Kasumi-1 (cell line): ENCODE measurements around the gene OR10P1.
"Not testable (repeated sequence)": the region's sequence is repeated elsewhere in the genome, so short reads cannot be mapped to it uniquely, and the experiment has no call there.

Experiments used
- DNase-seq, 2 experiments: peaks; one replicate each; lab custom pipeline; 2025; lab: John Stamatoyannopoulos, UW

Gene OR10P1, protein sequence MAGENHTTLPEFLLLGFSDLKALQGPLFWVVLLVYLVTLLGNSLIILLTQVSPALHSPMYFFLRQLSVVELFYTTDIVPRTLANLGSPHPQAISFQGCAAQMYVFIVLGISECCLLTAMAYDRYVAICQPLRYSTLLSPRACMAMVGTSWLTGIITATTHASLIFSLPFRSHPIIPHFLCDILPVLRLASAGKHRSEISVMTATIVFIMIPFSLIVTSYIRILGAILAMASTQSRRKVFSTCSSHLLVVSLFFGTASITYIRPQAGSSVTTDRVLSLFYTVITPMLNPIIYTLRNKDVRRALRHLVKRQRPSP

DNA sequence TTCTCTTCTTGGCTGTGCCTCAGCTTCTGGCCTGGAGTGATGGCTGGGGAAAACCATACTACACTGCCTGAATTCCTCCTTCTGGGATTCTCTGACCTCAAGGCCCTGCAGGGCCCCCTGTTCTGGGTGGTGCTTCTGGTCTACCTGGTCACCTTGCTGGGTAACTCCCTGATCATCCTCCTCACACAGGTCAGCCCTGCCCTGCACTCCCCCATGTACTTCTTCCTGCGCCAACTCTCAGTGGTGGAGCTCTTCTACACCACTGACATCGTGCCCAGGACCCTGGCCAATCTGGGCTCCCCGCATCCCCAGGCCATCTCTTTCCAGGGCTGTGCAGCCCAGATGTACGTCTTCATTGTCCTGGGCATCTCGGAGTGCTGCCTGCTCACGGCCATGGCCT lies at the start of gene OR10P1:
Gene OR10P1, plus strand, starts transcription at position 40 of the 400 bp plus-strand sequence. Its CDS starts 0 bp downstream, at position 40.
- no peak for DNase-seq

DNA sequence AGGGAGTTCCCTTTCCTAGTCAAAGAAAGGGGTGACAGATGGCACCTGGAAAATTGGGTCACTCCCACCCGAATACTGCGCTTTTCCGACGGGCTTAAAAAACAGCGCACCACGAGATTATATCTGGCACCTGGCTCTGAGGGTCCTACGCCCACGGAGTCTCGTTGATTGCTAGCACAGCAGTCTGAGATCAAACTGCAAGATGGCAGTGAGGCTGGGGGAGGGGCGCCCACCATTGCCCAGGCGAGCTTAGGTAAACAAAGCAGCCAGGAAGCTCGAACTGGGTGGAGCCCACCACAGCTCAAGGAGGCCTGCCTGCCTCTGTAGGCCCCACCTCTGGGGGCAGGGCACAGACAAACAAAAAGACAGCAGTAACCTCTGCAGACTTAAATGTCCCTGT lies 46.5 kb upstream of the OR10P1 start:
- DNase-seq, result not testable (repeated sequence)

DNA sequence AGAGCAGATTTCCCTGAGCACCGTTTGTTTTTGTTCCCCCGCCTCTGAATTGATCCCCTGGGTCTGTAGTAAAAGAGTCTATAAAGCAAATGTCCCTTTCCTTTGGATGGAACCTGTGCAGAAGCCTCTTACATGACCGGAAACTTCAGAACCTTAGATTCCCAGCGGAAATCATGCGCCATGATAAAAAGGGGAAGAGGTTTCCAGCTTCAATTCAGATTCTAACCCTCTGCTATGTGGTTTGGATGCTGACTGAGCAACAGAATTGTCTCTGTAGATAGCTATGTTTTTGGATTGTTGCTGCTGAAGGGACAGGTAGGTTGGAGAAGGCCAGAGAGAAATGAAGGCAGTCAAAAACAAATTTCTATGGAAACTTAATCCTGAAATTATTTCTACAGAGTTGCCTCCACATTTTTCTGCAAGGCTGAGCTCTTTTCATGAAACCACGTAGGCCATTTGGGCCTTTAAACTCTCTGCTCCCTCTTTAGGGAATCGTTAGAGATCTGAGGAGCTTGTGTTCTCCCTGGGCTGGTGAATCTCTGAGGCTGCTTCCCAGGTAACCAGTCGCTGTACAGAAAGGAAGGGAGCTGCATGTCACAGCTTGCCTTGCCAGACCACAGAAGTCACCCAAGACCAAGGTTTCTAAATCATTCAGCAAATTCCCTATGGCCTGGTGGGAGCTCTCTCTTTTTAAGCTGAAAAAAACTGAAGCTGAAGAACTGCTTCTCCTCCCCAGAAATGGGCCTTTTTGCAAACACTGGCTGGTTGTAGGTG lies 28.7 kb upstream of the OR10P1 start:
- no peak for DNase-seq

DNA sequence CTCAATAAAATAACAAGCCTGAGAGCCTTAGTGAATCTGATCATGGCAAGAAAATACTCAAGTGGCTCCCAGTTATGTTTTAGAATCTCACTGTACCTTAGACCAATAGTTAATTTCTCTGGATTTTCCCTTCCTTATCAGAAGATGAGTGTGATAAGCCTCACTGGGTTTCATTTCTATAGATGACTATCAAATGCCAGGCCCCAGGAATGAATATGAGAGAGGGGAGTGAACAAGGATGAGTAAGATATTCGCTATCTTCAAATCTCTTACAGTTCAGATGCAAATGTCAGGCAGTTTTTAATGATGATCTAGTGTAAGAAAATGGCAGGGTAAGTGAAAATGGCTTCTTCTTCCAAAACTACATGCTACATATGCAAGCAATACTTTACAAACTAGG lies 26.1 kb upstream of the OR10P1 start:
- no peak for DNase-seq

DNA sequence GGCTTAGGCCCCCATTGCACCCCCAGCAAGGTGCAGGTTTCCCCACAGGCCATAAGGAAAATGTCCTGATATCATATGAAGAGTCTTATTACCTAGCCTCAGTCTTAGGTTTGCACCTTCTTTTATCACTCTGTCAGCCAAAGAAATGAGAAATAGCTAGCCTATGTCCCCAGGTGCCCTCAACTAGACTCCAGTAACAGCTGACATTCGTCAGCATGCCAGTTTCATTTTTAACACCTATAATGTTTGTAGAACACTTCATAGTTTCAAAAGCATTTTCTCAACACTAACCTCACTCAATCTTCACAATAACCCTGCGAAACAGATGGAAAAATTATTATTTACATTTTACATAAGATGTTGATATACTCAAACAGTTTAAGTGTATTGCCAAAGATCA lies 24.0 kb upstream of the OR10P1 start:
- no peak for DNase-seq

DNA sequence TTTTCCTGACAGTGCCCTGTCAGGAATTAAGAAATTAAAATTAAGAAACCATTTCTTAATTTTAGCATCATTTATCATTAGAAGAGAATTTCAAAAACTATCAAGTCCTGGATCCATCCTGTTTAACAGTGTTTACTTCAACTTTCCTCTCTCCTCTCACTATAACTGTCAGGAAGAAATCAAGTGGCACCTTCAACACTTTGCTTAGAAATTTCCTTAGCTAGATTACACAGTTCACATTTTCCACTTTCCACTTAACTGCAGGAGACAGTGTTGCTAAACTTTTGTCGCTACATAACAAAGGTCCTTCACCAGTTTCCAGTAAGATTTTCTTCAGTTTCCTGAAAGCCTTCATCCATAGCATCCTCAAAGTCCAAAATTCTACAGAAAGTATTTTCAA lies 21.9 kb upstream of the OR10P1 start:
- DNase-seq, result no peak

DNA sequence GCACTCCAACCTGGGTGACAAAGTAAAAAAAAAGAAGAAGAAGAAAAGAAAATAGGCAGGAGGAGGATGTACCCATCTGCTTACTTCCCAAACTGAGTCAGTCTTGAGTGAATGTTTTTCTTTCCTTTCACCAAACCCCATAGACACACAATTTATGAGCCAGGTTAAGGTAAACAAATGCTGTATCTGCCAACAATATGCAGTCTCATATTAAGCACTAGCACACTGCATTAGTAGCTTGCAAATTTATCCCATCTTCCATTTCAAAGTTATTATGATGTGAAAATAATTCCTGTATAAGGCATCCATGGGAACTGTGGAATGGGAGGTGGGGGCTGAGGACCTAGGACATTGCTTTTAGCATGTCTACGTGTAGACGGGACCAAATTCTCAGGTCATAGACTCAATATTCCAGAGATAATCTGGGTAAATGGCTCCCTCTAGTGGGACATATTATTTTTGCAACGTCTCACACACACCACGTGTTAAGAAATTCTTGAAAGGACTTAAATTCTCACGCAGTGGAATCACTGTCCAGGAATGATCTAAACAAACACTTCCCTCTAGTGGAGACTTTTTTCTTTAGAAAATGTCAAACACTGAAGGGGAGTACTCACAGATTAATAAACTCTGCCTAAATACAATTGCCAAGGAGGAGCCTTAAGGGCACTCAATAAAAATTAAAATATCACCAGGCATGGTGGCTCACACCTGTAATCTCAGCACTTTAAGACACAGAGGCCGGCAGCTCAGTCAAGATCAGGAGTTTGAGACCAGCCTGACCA lies 17.1 kb upstream of the OR10P1 start:
- peak; percentile 86 to 90 for DNase-seq

DNA sequence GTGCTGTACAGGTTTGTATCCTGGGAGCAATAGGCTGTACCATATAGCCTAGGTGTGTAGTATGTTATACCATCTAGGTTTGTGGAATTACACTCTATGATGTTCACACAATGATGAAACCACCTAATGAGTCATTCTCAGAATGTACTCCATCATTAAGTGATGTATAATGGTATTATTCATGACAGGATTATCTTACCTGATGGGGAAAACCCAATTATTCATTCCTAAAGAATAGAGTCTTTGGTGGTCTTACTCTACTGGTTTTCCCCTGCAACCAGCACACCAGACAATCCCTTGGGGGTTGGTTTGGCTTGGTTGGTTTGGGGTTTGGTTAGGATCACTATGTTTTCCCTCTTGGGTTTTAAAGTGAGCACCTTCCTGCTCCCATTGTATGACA lies 12.6 kb upstream of the OR10P1 start:
- DNase-seq, result no peak

DNA sequence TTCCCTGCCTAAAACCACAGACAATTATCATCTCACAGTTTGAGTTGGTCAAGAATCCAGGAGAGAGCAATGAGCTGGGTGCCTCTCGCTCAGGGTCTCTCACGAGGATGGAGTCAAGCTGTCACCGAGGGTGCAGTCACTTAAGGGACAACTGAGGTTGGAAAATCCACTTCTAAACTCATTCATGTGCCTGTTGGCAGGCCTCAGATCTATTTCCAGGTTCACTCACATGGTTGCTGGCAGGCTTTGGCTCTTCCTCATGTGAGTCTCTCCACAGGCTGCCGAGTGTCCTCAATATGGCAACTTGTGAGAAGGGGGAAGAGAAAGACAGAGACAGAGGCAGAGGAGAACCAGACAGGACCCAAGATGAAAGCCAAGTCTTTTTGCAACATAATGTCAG lies 10.5 kb upstream of the OR10P1 start:
- DNase-seq, result no peak

DNA sequence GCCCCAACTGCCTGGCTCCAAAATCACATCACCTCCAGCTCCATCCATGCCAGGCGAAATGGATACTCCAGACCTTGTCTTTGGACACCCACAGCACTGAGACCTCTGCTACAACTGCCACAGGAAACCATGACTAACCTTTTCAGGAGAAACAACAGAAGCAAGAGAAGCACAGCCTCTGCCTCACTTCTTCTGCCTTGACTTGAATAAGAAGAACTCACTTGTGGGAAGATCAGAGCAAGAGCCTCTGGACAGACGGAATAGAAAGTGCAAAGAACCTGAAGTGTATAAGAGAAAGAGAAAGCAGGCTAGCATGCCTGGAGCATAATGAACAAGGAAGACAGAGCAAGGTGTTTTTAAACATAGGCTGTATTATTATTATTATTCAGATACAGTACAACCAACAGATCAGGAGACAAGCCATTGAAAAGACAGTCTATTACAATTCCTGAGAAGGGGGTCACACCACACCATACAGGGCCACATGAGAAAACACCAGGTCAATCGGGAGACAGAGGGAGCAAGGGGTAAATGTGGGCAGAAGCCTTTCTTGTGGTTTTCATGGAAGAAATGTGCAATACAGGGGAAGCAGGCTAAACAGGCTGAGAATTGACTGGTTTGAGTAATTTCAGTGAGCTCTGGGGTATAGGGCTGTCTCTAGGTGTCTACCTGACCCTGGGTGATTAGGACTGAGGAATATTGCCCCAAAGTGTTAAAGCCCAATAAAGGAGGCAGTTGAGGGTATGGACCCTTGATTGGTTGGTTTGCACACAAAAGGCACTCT lies 7.4 kb upstream of the OR10P1 start:
- peak; percentile 15 to 26 for DNase-seq

DNA sequence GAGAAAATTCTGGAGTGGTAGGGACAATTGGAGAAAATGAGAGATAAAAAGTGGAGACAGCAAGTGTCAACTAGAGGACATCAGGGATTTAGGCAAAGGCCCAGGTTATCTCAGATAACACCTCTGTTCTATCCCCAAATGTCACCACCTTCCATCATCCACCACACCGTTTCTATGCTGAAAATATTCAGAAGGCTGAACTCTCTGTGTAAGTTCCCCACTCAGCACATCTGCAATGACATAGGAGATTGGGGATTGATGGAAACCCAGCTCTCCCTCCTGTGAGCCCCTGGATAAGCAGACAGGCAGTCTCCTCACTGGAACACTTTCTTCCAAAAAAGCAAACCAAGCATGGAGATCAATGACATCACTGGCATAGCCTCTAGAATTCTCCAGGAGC lies 5.6 kb upstream of the OR10P1 start:
- DNase-seq, result no peak

DNA sequence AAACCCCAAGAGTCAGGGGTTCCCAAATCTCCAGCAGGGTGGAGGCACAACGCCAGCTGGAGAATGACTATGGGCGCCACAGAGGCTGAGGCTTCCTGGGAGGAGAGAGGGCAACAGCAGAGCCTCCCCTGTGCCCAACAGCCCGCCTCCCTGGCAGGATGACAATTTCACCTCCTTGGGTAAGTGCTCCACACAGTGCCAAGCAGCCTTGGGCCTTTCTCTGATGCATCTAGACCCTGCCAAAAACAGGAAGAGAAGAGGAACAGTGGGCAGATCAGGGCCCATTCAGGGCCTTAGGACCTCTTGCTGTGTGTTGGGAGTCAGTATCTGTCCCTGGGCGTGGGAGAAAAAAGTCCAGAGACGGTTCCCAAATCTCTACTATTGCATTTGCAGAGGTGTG lies 5.0 kb upstream of the OR10P1 start:
- DNase-seq, result no peak

DNA sequence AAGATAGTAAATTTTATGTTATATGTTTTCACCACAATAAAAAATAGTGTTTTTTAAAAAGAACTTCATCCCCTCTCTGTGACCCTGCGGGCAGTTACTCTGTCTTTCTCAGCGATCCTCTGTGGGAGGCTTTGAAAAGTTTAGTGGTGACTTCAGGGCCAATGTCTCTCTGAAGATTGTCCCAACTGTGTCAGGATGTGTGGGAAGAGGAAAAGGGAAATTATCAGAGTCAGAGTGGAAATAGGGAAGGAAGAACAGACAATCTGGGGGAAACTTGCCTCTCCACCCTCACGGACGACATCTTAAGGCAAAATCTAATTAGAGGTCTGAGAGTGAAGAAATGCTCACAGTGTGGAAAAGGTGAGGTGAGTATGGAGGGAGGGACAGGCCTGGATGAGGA lies 3.5 kb upstream of the OR10P1 start:
- DNase-seq, result no peak

DNA sequence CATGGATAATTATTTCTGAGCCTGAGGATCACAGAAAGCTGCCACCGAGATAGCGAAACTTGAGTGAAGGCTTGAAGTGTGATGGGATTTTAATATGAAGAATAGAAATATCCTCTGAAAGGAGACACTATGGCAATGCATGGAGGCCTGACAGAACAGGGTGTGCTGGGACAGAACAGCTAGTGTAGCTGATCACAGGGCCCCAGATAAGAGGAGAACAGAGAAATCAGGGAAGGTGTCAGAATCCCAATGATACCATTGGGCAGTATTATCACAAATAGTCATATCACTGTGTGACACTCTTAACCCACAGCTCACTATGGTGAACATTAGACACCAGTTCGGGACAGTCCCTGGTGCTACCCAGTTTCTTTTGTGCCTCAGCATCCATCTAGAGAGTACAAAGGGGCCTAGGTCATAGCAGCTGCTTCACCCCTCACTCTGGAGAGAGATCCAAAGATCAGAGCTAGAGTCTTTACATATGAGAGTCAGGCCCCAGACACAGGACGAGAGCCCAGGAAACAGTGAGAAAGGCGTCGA lies 506 bp upstream of the OR10P1 start:
- DNase-seq, result no peak

DNA sequence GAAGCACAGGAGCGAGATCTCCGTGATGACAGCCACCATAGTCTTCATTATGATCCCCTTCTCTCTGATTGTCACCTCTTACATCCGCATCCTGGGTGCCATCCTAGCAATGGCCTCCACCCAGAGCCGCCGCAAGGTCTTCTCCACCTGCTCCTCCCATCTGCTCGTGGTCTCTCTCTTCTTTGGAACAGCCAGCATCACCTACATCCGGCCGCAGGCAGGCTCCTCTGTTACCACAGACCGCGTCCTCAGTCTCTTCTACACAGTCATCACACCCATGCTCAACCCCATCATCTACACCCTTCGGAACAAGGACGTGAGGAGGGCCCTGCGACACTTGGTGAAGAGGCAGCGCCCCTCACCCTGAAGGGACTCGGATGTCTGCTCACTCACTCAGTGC lies 775 bp downstream of the OR10P1 start:
- DNase-seq, result no peak

DNA sequence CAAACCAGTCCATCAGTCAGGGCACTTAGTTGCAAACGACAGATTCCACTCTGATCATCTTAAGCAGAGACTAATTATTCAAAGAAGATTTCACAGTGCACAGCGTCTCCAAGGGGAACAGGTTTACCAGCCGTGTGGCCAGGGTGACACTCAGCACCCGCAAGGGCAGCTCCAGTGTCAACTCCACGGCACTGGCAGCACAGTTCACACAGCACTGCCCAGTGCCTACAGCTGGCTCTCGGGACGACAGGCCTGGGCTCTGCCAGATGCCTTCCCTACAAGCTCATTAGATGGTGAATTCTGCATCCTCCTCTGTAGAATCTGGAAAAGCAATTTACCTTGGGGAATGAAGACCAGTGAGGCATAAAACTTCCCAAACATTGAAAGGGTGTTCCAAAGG lies 4.9 kb downstream of the OR10P1 start:
- no peak for DNase-seq

DNA sequence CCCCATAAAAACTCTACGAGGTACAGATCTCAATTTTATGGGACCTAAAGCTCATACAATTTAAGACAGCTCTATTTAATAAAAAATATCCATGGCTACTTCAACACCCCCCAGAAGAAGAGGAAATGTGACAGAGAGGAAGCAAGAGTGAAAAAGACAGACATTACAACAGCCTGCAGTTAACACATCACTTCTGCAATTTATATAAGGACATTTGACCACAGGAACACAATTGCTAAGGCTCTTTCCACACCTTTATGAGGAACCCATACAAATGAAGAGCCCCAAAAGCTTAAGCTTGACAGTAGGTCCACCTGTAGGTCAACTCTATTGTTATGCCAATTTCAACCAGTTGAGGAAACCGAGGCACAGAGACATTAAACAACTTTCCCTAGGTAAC lies 5.6 kb downstream of the OR10P1 start:
- DNase-seq, result peak; percentile 79 to 85

DNA sequence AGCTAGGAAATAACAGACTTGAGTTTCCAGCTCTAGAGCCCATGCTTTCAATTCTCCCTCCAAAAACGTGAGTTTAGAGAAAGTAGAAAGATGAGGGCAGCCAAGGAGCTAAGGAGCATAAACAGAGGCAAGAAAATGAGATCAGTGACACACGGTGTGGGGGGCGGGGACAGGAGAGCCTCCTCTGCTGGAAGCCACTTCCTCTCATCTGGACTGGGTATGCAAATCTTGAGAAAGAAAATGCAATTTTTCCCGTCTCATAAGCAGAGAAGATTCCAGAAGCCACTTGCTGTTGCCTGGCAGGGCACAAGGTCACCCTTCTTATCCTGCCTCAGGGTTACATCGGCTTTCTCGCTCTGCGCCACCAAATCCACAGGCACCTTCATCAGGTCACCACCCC lies 6.0 kb downstream of the OR10P1 start:
- peak; percentile 43 to 44 for DNase-seq

DNA sequence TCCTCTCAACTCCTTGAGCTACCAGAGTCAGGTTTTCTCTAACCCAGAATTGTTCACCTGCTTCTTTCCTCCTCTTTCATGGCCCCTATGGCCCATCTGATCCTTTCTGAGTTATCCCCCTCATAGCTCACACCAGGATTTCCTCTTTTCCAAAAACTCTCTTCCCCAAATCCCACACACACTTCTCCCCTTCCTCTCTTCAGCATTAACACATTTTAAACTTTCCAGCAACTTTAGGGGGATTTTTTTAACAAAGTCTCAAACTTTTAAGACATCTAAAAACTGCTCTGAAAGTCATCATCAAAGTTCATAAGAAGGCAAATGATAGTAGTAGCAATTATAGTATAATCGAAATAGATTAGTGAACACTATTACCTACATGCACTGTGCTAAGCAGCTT lies 7.9 kb downstream of the OR10P1 start:
- DNase-seq, result no peak

DNA sequence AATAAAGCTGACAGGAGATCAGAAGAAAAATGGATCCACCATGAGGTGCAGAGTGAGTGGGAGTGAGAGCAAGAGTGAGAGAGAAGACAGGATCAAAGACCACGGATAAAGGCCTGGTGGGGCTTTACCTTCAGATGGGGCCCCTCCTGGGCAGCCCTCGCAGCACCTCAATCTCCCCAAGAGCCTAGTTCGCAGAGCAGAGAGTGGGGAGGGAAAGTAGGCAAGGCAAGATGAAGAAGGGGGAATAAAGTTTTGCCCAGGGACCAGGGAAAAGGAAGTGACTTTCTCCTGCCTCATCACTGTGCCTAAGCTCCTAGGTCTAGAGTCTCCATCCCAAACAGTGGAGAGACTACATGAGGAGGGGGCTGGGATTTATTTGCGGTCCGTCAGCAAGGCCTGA lies 10.3 kb downstream of the OR10P1 start:
- DNase-seq, result no peak

DNA sequence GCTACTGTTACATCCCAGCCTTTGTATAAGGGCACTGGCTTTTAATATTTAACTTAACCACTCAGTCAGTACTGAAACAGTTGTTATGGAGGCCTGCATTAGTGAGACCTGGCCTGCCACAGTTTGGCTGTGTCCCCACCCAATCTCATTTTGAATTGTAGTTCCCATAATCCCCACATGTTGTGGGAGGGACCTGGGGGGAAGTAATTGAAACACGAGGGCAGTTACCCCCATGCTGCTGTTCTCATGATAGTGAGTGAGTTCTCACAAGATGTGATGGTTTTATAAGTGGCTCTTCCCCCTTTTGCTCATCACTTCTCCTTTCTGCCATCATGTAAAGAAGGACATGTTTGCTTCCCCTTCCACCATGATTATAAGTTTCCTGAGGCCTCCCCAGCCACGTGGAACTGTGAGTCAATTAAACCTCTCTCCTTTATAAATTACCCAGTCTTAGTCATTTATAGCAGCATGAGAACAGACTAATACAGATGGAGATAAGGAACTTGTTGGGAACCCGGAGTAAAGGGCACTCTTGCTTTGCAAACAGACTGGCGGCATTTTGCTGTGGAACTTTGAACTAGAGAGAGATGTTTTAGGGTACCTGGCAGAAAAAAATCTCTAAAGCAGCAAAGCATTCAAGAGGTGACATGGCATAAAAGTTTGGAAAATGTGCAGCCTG lies 14.1 kb downstream of the OR10P1 start:
- DNase-seq, result peak; percentile 9 to 25
